Renal pelvis (tissue), 4 donors: ENCODE measurements around the gene ATP2C2. TPM values are rescaled to one million over a fixed set of nuclear protein-coding genes. Genes with fewer than 3 reads are reported as not detected.

Experiments used
- DNase-seq: peaks from one replicate; pipeline ENCODE4 v3.0.0-alpha.2; 2013
- polyA plus RNA-seq, 3 donors: library from polyadenylated mRNA; unstranded; fragments of 120-200 nt; gene quantifications; one replicate each; pipeline ENCODE4 v1.2.1, GENCODE V29; 2013; ENCODE audit not compliant: insufficient read length in 3 of 3

Gene ATP2C2
- polyA plus RNA-seq, 3 donors, result 0.46 to 2.9 (median 1.4) TPM

DNA sequence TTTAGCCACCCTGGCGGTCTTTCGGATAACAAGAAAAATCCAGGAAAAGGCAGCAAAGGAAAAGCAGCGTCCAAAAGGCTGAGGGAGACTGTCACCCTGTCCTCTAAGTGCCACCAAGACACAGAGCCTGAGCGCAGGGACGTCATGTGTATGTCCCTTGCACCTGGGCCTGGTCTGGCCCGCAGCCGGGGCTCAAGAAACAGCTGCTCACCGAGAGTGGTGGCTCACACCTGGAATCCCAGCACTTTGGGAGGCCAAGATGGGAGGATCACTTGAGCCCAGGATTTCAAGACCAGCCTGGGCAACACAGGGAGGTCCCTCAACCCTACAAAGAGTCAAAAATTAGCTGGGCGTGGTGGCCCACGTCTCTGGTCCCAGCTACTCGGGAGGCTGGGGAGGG, 145.3 kb downstream of the ATP2C2 start:
- DNase-seq, result no peak

Other genes starting within 250 kb of the ATP2C2 start
- 10 to 100 TPM; 42.5 to 52.2 (median 42.7) TPM for gene HSDL1, start 223.4 kb upstream of the ATP2C2 start, polyA plus RNA-seq
- 10 to 100 TPM in 1 of 3 donors, 1 to 10 TPM in 2; 2.9 to 10.4 (median 7.7) TPM for gene DNAAF1, start 223.2 kb upstream of the ATP2C2 start, polyA plus RNA-seq
- gene TAF1C, start 181.5 kb upstream of the ATP2C2 start, polyA plus RNA-seq, result 10 to 100 TPM; 40.6 to 65.6 (median 54.0) TPM
- gene ADAD2, start 177.4 kb upstream of the ATP2C2 start, polyA plus RNA-seq, result under 1 TPM; 0.16 to 0.34 (median 0.25) TPM
- under 1 TPM; 0.03 to 0.09 (median 0.03) TPM for gene KCNG4, start 128.5 kb upstream of the ATP2C2 start, polyA plus RNA-seq
- 1 to 10 TPM; 2.0 to 3.1 (median 2.5) TPM for gene WFDC1, start 73.7 kb upstream of the ATP2C2 start, polyA plus RNA-seq
- gene MEAK7, start 136.1 kb downstream of the ATP2C2 start, polyA plus RNA-seq, result 10 to 100 TPM; 17.9 to 23.3 (median 19.2) TPM
- 100 to 1,000 TPM; 123 to 153 (median 140) TPM for gene COTL1, start 249.5 kb downstream of the ATP2C2 start, polyA plus RNA-seq